ENCODE measurements around the gene GRM4.

The GRM4 gene

DNA sequence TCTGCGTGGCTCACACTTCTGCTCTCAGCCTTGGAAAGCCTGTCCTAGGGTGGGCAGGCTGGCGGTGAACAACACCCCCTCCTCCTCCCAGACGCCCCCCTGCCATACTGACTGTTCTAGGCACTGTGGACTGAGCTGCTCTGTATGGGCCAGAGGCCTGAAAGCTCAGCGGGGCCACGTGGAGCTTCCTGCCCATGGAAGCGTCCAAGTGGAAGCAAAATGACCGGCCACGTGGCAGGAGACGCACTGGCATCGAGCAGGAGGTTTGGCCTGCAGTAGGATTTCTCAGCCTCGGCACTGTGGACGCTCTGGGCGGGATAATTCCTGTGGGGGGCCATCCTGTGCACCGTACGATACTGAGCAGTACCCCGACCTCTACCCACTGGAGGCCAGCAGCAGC lies 88.7 kb downstream of the GRM4 start:
- Histone ChIP-seq H2AFZ (ENCODE audit: low read depth, low read length) (no peak overlapping the region), H3K4me1 (ENCODE audit: control insufficient read depth, insufficient read depth, low read depth, low read length) (peaks cover 3% of the 10 kb centered on the region), H4K91ac (ENCODE audit: low read length) (no peak overlapping the region), H3K4ac (ENCODE audit: low read depth in 1 of 2, low read length in 2 of 2) (no peak overlapping the region), H2BK120ac (ENCODE audit: low read depth, low read length) (no peak overlapping the region), H3K23ac (ENCODE audit: low read length in 2 of 2) (no peak overlapping the region), H3K9me3 (ENCODE audit: control insufficient read depth, low read length) (no peaks in the 10 kb centered on the region), H3K36me3 (ENCODE audit: control insufficient read depth in 1 of 2, insufficient read depth in 2 of 2, low read depth in 1 of 2, low read length in 2 of 2) (peaks cover 0 to 3% of the 10 kb centered on the region in 2 experiments), H2BK15ac (ENCODE audit: low read depth, poor library complexity, severe bottlenecking) (no peak overlapping the region), H3K14ac (ENCODE audit: low read length in 2 of 2) (no peak overlapping the region), H3K27me3 (ENCODE audit: control insufficient read depth in 1 of 2, insufficient read depth in 1 of 2, low read length in 2 of 2) (peaks cover 63 to 64% of the 10 kb centered on the region in 2 experiments), H3K27ac (ENCODE audit: low read length, poor library complexity, severe bottlenecking) (no peak overlapping the region), H3K4me2 (ENCODE audit: low read length, poor library complexity, severe bottlenecking) (no peak overlapping the region), H2BK5ac (ENCODE audit: low read depth, low read length, poor library complexity, severe bottlenecking) (no peak overlapping the region), H3K4me3 (ENCODE audit: insufficient read depth in 1 of 2, low read depth in 1 of 2, low read length in 2 of 2) (no peak overlapping the region), H3K79me1 (replicated peaks; ENCODE audit: low read length, poor library complexity, severe bottlenecking) (no peaks in the 10 kb centered on the region), H3K18ac (ENCODE audit: low read depth in 1 of 2, low read length in 2 of 2) (no peak overlapping the region), H4K8ac (ENCODE audit: low read length) (no peak overlapping the region), H2AK5ac (ENCODE audit: low read length, severe bottlenecking) (no peak overlapping the region), H2BK12ac (ENCODE audit: low read length in 2 of 2) (no peak overlapping the region), H3K9ac (ENCODE audit: low read length) (no peak overlapping the region)
- WGBS = 83% methylated on average over 16 of the region's 16 CpGs
- DNase-seq = no peak

DNA sequence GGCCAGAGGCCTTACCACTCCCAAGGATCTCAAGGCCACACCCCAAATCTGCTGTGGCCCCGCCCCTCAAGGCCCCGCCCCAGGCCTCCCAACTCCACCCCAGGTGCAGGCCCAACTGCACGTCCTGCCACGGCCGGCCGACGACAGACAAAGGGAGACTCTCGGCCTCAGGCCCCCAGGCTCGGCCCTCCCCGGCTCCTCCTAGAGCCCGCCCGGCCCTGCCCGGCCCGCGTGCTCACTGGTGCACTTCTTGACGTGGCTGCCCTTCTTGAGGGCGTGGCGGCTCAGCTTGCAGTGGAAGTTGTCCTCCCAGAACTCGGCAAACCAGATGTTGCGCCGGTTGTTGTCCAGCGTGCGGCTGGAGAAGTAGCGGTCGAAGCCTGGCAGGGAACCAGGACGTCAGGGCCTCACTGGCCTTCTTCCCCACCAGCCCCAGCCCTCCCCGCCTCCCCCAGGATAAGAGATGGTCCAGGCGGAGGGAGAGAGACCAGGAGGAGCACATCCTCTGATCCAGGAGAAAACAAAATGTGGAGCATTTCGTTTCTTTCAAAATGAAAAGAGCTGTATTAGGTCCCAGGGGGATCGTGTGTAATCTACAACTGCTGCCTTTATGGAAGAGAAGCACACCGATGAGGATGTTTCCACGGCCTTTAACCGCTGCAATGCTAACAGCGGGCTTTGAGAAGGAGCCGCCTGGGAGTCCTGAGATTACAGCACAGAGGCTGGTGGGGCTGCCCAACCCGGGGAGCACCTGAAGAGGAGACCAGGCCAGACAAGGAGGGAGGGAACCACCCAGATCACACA lies 89.4 kb downstream of the GRM4 start:
- Histone ChIP-seq H3K18ac (ENCODE audit: low read depth in 1 of 2, low read length in 2 of 2) (no peak overlapping the region), H3K4me3 (ENCODE audit: insufficient read depth in 1 of 2, low read depth in 1 of 2, low read length in 2 of 2) (peak overlapping the region; percentile 22 to 57), H4K8ac (ENCODE audit: low read length) (no peak overlapping the region), H3K79me1 (replicated peaks; ENCODE audit: low read length, poor library complexity, severe bottlenecking) (no peaks in the 10 kb centered on the region), H4K91ac (ENCODE audit: low read length) (no peak overlapping the region), H3K23ac (ENCODE audit: low read length in 2 of 2) (no peak overlapping the region), H2BK12ac (ENCODE audit: low read length in 2 of 2) (peak overlapping the region in 1 of 2 experiments; percentile 19), H2BK120ac (ENCODE audit: low read depth, low read length) (no peak overlapping the region), H3K4ac (ENCODE audit: low read depth in 1 of 2, low read length in 2 of 2) (no peak overlapping the region), H3K4me1 (ENCODE audit: control insufficient read depth, insufficient read depth, low read depth, low read length) (peaks cover 3% of the 10 kb centered on the region), H3K9me3 (ENCODE audit: control insufficient read depth, low read length) (no peaks in the 10 kb centered on the region), H3K9ac (ENCODE audit: low read length) (peak overlapping the region; percentile 7), H3K4me2 (ENCODE audit: low read length, poor library complexity, severe bottlenecking) (no peak overlapping the region), H3K14ac (ENCODE audit: low read length in 2 of 2) (no peak overlapping the region), H2BK15ac (ENCODE audit: low read depth, poor library complexity, severe bottlenecking) (no peak overlapping the region), H3K27ac (ENCODE audit: low read length, poor library complexity, severe bottlenecking) (no peak overlapping the region), H3K36me3 (ENCODE audit: control insufficient read depth in 1 of 2, insufficient read depth in 2 of 2, low read depth in 1 of 2, low read length in 2 of 2) (peaks cover 0 to 3% of the 10 kb centered on the region in 2 experiments), H2BK5ac (ENCODE audit: low read depth, low read length, poor library complexity, severe bottlenecking) (no peak overlapping the region), H3K27me3 (ENCODE audit: control insufficient read depth in 1 of 2, insufficient read depth in 1 of 2, low read length in 2 of 2) (peaks cover 64 to 70% of the 10 kb centered on the region in 2 experiments), H2AK5ac (ENCODE audit: low read length, severe bottlenecking) (no peak overlapping the region), H2AFZ (ENCODE audit: low read depth, low read length) (no peak overlapping the region)
- no peak for DNase-seq
- WGBS = 63% methylated on average over 35 of the region's 36 CpGs

DNA sequence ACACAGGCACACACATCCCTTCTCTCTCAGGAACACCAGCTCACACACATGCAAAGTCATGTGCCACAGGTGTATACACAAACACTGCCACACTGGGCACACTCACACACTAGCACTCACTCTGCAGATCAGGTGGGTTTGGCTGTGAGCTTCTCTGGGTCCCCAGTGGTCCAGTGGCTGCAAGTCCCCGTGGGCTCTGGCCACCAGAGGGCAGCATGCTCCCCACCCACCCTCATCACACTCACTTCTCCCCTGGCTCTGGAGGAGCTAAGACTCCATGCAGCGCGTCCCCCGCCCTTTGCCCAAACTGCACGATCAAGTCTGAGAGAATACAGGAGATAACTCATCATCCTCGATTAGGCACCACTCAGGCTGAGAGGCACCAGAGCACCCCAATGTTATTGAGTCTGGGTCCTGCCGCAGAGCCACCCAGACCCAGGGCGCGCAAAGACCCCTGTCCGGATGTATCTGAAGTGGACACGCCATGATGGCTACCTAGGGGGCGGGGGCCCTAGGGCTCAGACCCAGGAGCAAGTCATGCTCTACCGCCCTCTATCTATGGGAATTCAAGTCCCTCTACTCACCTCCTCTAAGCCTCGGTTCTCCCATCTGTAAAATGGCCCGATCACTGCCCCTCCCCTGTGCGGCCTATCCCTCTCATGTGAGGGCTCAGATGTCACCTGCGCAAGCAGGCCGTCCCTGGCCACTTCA lies 90.5 kb downstream of the GRM4 start:
- no peak overlapping the region for H3K9ac ChIP-seq (ENCODE audit: low read length)
- no peak overlapping the region for H3K27ac ChIP-seq (ENCODE audit: low read length, poor library complexity, severe bottlenecking)
- no peak overlapping the region for H2AK5ac ChIP-seq (ENCODE audit: low read length, severe bottlenecking)
- H4K91ac ChIP-seq (ENCODE audit: low read length) = no peak overlapping the region
- peaks cover 0 to 3% of the 10 kb centered on the region in 2 experiments for H3K36me3 ChIP-seq (ENCODE audit: control insufficient read depth in 1 of 2, insufficient read depth in 2 of 2, low read depth in 1 of 2, low read length in 2 of 2)
- DNase-seq = peak; percentile 66
- H3K4me2 ChIP-seq (ENCODE audit: low read length, poor library complexity, severe bottlenecking) = no peak overlapping the region
- H4K8ac ChIP-seq (ENCODE audit: low read length) = no peak overlapping the region
- no peak overlapping the region for H3K14ac ChIP-seq (ENCODE audit: low read length in 2 of 2)
- no peak overlapping the region for H3K23ac ChIP-seq (ENCODE audit: low read length in 2 of 2)
- 69% methylated on average over 18 of the region's 18 CpGs for WGBS
- peaks cover 3% of the 10 kb centered on the region for H3K4me1 ChIP-seq (ENCODE audit: control insufficient read depth, insufficient read depth, low read depth, low read length)
- no peak overlapping the region for H2BK12ac ChIP-seq (ENCODE audit: low read length in 2 of 2)
- no peak overlapping the region for H3K4me3 ChIP-seq (ENCODE audit: insufficient read depth in 1 of 2, low read depth in 1 of 2, low read length in 2 of 2)
- H3K27me3 ChIP-seq (ENCODE audit: control insufficient read depth in 1 of 2, insufficient read depth in 1 of 2, low read length in 2 of 2) = peaks cover 64 to 71% of the 10 kb centered on the region in 2 experiments
- no peak overlapping the region for H3K18ac ChIP-seq (ENCODE audit: low read depth in 1 of 2, low read length in 2 of 2)
- H2BK120ac ChIP-seq (ENCODE audit: low read depth, low read length) = no peak overlapping the region
- H3K4ac ChIP-seq (ENCODE audit: low read depth in 1 of 2, low read length in 2 of 2) = no peak overlapping the region
- H3K79me1 ChIP-seq (replicated peaks; ENCODE audit: low read length, poor library complexity, severe bottlenecking) = no peaks in the 10 kb centered on the region
- no peak overlapping the region for H2BK5ac ChIP-seq (ENCODE audit: low read depth, low read length, poor library complexity, severe bottlenecking)
- H2BK15ac ChIP-seq (ENCODE audit: low read depth, poor library complexity, severe bottlenecking) = no peak overlapping the region
- H2AFZ ChIP-seq (ENCODE audit: low read depth, low read length) = no peak overlapping the region
- no peaks in the 10 kb centered on the region for H3K9me3 ChIP-seq (ENCODE audit: control insufficient read depth, low read length)

DNA sequence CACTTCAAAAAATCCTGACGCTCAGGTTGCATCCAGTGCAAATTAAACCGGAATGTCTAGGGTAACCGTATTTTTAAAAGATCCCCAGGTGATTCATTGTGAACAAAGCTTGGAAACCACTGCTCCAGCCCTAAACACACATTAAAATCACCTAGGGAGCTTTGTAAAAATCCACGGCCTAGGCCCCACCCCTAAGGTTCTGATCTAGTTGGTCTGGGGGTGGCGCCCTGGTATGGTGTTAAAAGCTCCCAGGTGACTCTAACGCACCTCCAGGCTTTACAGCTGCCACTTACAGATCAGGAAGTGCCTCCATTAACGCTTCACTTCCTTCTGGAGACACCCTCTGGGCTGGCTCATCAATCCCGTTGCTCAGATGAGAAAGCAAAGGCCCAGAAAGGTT lies 92.2 kb downstream of the GRM4 start:
- H2AK5ac ChIP-seq (ENCODE audit: low read length, severe bottlenecking) = no peak overlapping the region
- H3K23ac ChIP-seq (ENCODE audit: low read length in 2 of 2) = no peak overlapping the region
- no peak for DNase-seq
- H3K27me3 ChIP-seq (ENCODE audit: control insufficient read depth in 1 of 2, insufficient read depth in 1 of 2, low read length in 2 of 2) = peaks cover 72 to 74% of the 10 kb centered on the region in 2 experiments
- H2BK15ac ChIP-seq (ENCODE audit: low read depth, poor library complexity, severe bottlenecking) = no peak overlapping the region
- no peak overlapping the region for H3K14ac ChIP-seq (ENCODE audit: low read length in 2 of 2)
- H3K27ac ChIP-seq (ENCODE audit: low read length, poor library complexity, severe bottlenecking) = no peak overlapping the region
- H3K4me1 ChIP-seq (ENCODE audit: control insufficient read depth, insufficient read depth, low read depth, low read length) = peaks cover 3% of the 10 kb centered on the region
- no peaks in the 10 kb centered on the region for H3K9me3 ChIP-seq (ENCODE audit: control insufficient read depth, low read length)
- no peak overlapping the region for H2BK5ac ChIP-seq (ENCODE audit: low read depth, low read length, poor library complexity, severe bottlenecking)
- H3K4ac ChIP-seq (ENCODE audit: low read depth in 1 of 2, low read length in 2 of 2) = no peak overlapping the region
- no peak overlapping the region for H4K8ac ChIP-seq (ENCODE audit: low read length)
- H2AFZ ChIP-seq (ENCODE audit: low read depth, low read length) = no peak overlapping the region
- no peak overlapping the region for H3K18ac ChIP-seq (ENCODE audit: low read depth in 1 of 2, low read length in 2 of 2)
- no peak overlapping the region for H3K9ac ChIP-seq (ENCODE audit: low read length)
- H3K36me3 ChIP-seq (ENCODE audit: control insufficient read depth in 1 of 2, insufficient read depth in 2 of 2, low read depth in 1 of 2, low read length in 2 of 2) = peaks cover 0 to 3% of the 10 kb centered on the region in 2 experiments
- H4K91ac ChIP-seq (ENCODE audit: low read length) = no peak overlapping the region
- no peak overlapping the region for H2BK12ac ChIP-seq (ENCODE audit: low read length in 2 of 2)
- WGBS = 72% methylated on average over 8 of the region's 8 CpGs
- H2BK120ac ChIP-seq (ENCODE audit: low read depth, low read length) = no peak overlapping the region
- no peaks in the 10 kb centered on the region for H3K79me1 ChIP-seq (replicated peaks; ENCODE audit: low read length, poor library complexity, severe bottlenecking)
- H3K4me2 ChIP-seq (ENCODE audit: low read length, poor library complexity, severe bottlenecking) = no peak overlapping the region
- H3K4me3 ChIP-seq (ENCODE audit: insufficient read depth in 1 of 2, low read depth in 1 of 2, low read length in 2 of 2) = no peak overlapping the region

All from mesenchymal stem cell (in vitro differentiated cells and primary cell).